IMR-90 (cell line): Measurements from ENCODE around the gene CCNE1. TPM values are rescaled to one million over a fixed set of nuclear protein-coding genes. Genes with fewer than 3 reads are reported as not detected.

ENCODE experiments used
- ATAC-seq: fragments of 200-7000 bp; cut with Tn5 transposase; 2 replicates; pipeline ENCODE4 v1.9.1; 2020; ENCODE audit warnings: low read depth, mild to moderate bottlenecking, moderate library complexity
- BruUV-seq: library from RNA; stranded (reverse); fragments of 400-500 nt; replicated peaks from 2 replicates; lab custom pipeline; 2021; lab: Mats Ljungman, UMichigan
- CTCF ChIA-PET: fragments of 300-600 bp; formaldehyde crosslinking; extraction: SDS; loops from one replicate; lab custom pipeline; 2021; ENCODE audit warnings: antibody characterized with exemption; lab: Yijun Ruan, JAX
- POLR2A ChIA-PET: fragments of 300-600 bp; sonication (Branson Sonifier 250); formaldehyde crosslinking; loops from one replicate; lab custom pipeline; 2022; ENCODE audit warnings: antibody characterized with exemption; ENCODE audit not compliant: unreplicated experiment; lab: Charles Lee
- DNase-seq: peaks from one replicate; pipeline ENCODE4 v3.0.0; 2013
- H2AFZ ChIP-seq: replicated peaks from 2 replicates; pipeline ENCODE3; 2013; ENCODE audit warnings: low read length, mild to moderate bottlenecking; ENCODE audit not compliant: poor library complexity
- H2AK5ac ChIP-seq: 2 replicates; pipeline ENCODE4 v1.6.1; 2013; ENCODE audit warnings: low read depth, low read length, inconsistent platforms
- H2AK9ac ChIP-seq: replicated peaks from 2 replicates; pipeline ENCODE3; 2013; ENCODE audit warnings: mild to moderate bottlenecking, low read depth, low read length, moderate library complexity; ENCODE audit not compliant: poor library complexity
- H2BK120ac ChIP-seq: 2 replicates; pipeline ENCODE4 v1.6.1; 2013; ENCODE audit warnings: low read depth, low read length, inconsistent platforms
- H2BK15ac ChIP-seq: 3 replicates; pipeline ENCODE4 v1.6.1; 2013; ENCODE audit warnings: low read depth, low read length, inconsistent platforms
- H2BK20ac ChIP-seq: 2 replicates; pipeline ENCODE4 v1.6.1; 2013; ENCODE audit warnings: low read depth, mild to moderate bottlenecking, inconsistent platforms, low read length, moderate library complexity
- H2BK5ac ChIP-seq: 2 replicates; pipeline ENCODE4 v1.6.1; 2013; ENCODE audit warnings: mild to moderate bottlenecking, low read depth, low read length, inconsistent platforms; ENCODE audit not compliant: poor library complexity, severe bottlenecking
- H3K14ac ChIP-seq: replicated peaks from 2 replicates; pipeline ENCODE4 v1.6.1; 2013; ENCODE audit warnings: low read depth, low read length, inconsistent platforms
- H3K18ac ChIP-seq: 2 replicates; pipeline ENCODE4 v1.6.1; 2013; ENCODE audit warnings: low read depth, low read length, control low read depth
- H3K23ac ChIP-seq: 2 replicates; pipeline ENCODE4 v1.6.1; 2013; ENCODE audit warnings: low read depth, low read length, inconsistent platforms
- H3K27ac ChIP-seq: 2 replicates; pipeline ENCODE4 v1.5.1; 2013; ENCODE audit warnings: mild to moderate bottlenecking, control low read depth, low read length; ENCODE audit not compliant: insufficient read depth
- H3K27me3 ChIP-seq: 2 replicates; pipeline ENCODE4 v1.6.1; 2013; ENCODE audit warnings: low read length; ENCODE audit not compliant: control insufficient read depth, insufficient read depth
- H3K36me3 ChIP-seq: 2 replicates; pipeline ENCODE4 v1.6.1; 2013; ENCODE audit warnings: low read length, mixed read lengths; ENCODE audit not compliant: control insufficient read depth, insufficient read depth
- H3K4ac ChIP-seq: 2 replicates; pipeline ENCODE4 v1.6.1; 2013; ENCODE audit warnings: low read depth, low read length, inconsistent platforms
- H3K4me1 ChIP-seq: 2 replicates; pipeline ENCODE4 v1.6.1; 2013; ENCODE audit warnings: low read length, mixed read lengths; ENCODE audit not compliant: control insufficient read depth, insufficient read depth
- H3K4me2 ChIP-seq: 2 replicates; pipeline ENCODE4 v1.6.1; 2013; ENCODE audit warnings: low read depth, mild to moderate bottlenecking, control low read depth, low read length, moderate library complexity
- H3K4me3 ChIP-seq: 2 replicates; pipeline ENCODE4 v1.5.1; 2013; ENCODE audit warnings: low read depth, mild to moderate bottlenecking, control low read depth, low read length, moderate library complexity; ENCODE audit not compliant: insufficient read depth
- H3K56ac ChIP-seq: 2 replicates; pipeline ENCODE4 v1.6.1; 2013; ENCODE audit warnings: low read length, inconsistent platforms; ENCODE audit not compliant: insufficient read depth; ENCODE audit errors: extremely low read depth
- H3K79me1 ChIP-seq, 2 experiments: 2 replicates each; pipeline ENCODE4 v1.6.1; 2013; ENCODE audit warnings: low read length in 2 of 2, inconsistent platforms in 1 of 2, low read depth in 1 of 2
- H3K9ac ChIP-seq: 2 replicates; pipeline ENCODE4 v1.6.1; 2013; ENCODE audit warnings: low read depth, low read length, control low read depth
- H3K9me1 ChIP-seq: 2 replicates; pipeline ENCODE4 v1.6.1; 2013; ENCODE audit warnings: low read length, inconsistent platforms; ENCODE audit not compliant: insufficient read depth
- H3K9me3 ChIP-seq: 2 replicates; pipeline ENCODE4 v1.6.1; 2013; ENCODE audit warnings: low read length; ENCODE audit not compliant: control insufficient read depth, insufficient read depth
- H4K20me1 ChIP-seq: 2 replicates; pipeline ENCODE4 v1.6.1; 2013; ENCODE audit warnings: low read length, inconsistent platforms; ENCODE audit not compliant: insufficient read depth
- H4K5ac ChIP-seq: 2 replicates; pipeline ENCODE4 v1.6.1; 2013; ENCODE audit warnings: mild to moderate bottlenecking, low read depth, low read length, control low read depth
- H4K8ac ChIP-seq, 2 experiments: 2 replicates each; pipeline ENCODE4 v1.6.1; 2013; ENCODE audit warnings: low read depth in 2 of 2, low read length in 2 of 2, control low read depth in 1 of 2, inconsistent platforms in 1 of 2
- H4K91ac ChIP-seq: 2 replicates; pipeline ENCODE4 v1.6.1; 2013; ENCODE audit warnings: low read depth, low read length, inconsistent platforms; ENCODE audit not compliant: insufficient read depth
- BHLHE40 ChIP-seq: fragments of 150-350 bp; IDR thresholded peaks from 2 replicates; pipeline ENCODE4 v1.6.1; 2016; ENCODE audit warnings: mild to moderate bottlenecking, low read depth, low read length
- CTCF ChIP-seq: conservative IDR thresholded peaks from 2 replicates; pipeline ENCODE4 v1.5.1; 2012; ENCODE audit warnings: mild to moderate bottlenecking, low read depth, low read length, improper control_type of control experiment
- WGBS, 2 experiments: methylation state at CpG; one replicate each; pipeline versions ENCODE4 v1.1.5 to v1.1.7; 2013; ENCODE audit warnings: missing lambda C conversion rate in 2 of 2; ENCODE audit not compliant: insufficient read length in 1 of 2; ENCODE audit errors: extremely low coverage in 2 of 2; 5-methylcytosine and 5-hydroxymethylcytosine counted together
- dilution Hi-C: fragments of 300-500 bp; cut with HindIII; formaldehyde crosslinking; loops from one replicate; pipeline ENCODE4 v1.14.3; 2018; ENCODE audit warnings: low sequenced_read_pairs; ENCODE audit not compliant: unreplicated experiment
- in situ Hi-C: fragments of 300-500 bp; cut with MboI; formaldehyde crosslinking; loops from 3 replicates; pipeline ENCODE4 v1.14.3; 2019; ENCODE audit warnings: low sequenced_read_pairs, inconsistent platforms, mixed read lengths
- intact Hi-C: fragments of 100-400 bp; cut with micrococcal nuclease; formaldehyde crosslinking; loops from 2 replicates; pipeline ENCODE4 v1.10.0; 2022
- polyA plus RNA-seq, 3 experiments: library from polyadenylated mRNA; depleted of rRNA; stranded (reverse); fragments of >200 nt; gene quantifications; 2 replicates each; pipeline ENCODE4 v1.2.3, GENCODE V29; 2012; ENCODE audit warnings: low replicate concordance in 1 of 3
- total RNA-seq: library from RNA; depleted of rRNA; stranded (reverse); fragments of >200 nt; gene quantifications from 2 replicates; pipeline ENCODE4 v1.2.3, GENCODE V29; 2012

CCNE1 gene
- total and polyA plus RNA-seq, 2 of the 4 experiments (the other 2 are of a cell fraction), result 6.8 to 7.0 TPM

DNA sequence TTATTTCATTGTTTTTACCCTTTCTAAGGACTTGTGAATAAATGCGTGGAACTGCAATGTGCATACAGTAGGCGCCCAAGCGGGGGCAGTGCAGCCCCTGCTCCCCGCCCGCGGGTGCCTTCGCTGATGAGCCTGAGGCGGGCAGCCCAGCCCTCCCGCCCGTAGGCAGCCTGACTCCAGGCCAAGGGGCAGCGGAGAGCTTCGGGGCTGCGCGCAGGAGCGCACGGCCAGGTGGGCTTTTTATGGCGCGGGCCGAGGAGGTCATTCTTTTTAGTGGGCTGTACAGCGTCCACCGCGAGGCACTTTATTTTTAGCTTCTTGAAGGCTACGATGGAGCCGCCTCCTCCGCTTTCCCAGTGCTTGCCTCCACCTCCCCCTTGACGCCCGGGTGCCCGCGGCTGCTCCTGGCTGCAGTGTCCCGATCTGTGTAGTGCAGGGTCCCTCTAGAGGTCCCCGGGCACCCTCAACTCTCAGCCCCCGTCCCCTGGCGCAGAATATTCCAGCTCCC, 60.5 kb downstream of the CCNE1 start:
- H3K4me2 ChIP-seq, result no peak overlapping the region
- DNase-seq (no peak), ATAC-seq (0 out of 2 replicates have a peak, but pooled peaks have one; percentile 21)
- H3K27ac ChIP-seq, result no peak overlapping the region
- H3K23ac ChIP-seq, result no peak overlapping the region
- WGBS, 2 experiments, result 15% methylated on average over 20 of the region's 33 CpGs; no CpG with 5 or more reads in 1 of the 2 experiments
- no TSS peak for BruUV-seq
- H4K91ac ChIP-seq, result no peak overlapping the region
- peaks cover 3% of the 10 kb centered on the region; the same call in 1 of the 2 replicates for H3K27me3 ChIP-seq
- no peaks in the 10 kb centered on the region for H4K20me1 ChIP-seq
- no peak overlapping the region for H4K8ac ChIP-seq
- no peaks in the 10 kb centered on the region for H3K79me1 ChIP-seq
- H2BK120ac ChIP-seq, result no peak overlapping the region
- H3K36me3 ChIP-seq, result no peaks in the 10 kb centered on the region
- H3K9ac ChIP-seq, result no peak overlapping the region
- H3K4me1 ChIP-seq, result peaks cover 1% of the 10 kb centered on the region; the same call in 1 of the 2 replicates
- no peak overlapping the region for H2AK5ac ChIP-seq
- peaks cover 2% of the 10 kb centered on the region; the same call in 1 of the 2 replicates for H3K9me3 ChIP-seq
- in situ Hi-C loops, result loop anchor here (5.0 kb wide), 1 partner anchor 100 kb away; no protein-coding TSS in a partner anchor
- H3K18ac ChIP-seq, result no peak overlapping the region
- H2BK15ac ChIP-seq, result no peak overlapping the region
- POLR2A ChIA-PET, result interaction anchor here (0.6 kb wide), 1 partner anchor 21 kb away, joined by 3 read pairs; no protein-coding TSS in a partner anchor
- no peaks in the 10 kb centered on the region for H3K9me1 ChIP-seq
- H4K5ac ChIP-seq, result no peak overlapping the region
- H3K4me3 ChIP-seq, result no peak overlapping the region
- no peak overlapping the region for H3K14ac ChIP-seq
- no peak overlapping the region for H2BK5ac ChIP-seq
- H3K4ac ChIP-seq, result no peak overlapping the region
- CTCF ChIA-PET, result interaction anchor here (0.7 to 1.6 kb wide), 3 partner anchors 103 to 142 kb away, joined by 4 to 6 read pairs (median 4); no protein-coding TSS in a partner anchor
- TF ChIP-seq BHLHE40 (no peak), CTCF (0 out of 2 replicates have a peak, but pooled peaks have one; percentile 6)
- dilution Hi-C loops, result no loop called here
- H3K56ac ChIP-seq, result no peak overlapping the region
- H2BK20ac ChIP-seq, result no peak overlapping the region
- intact Hi-C loops, result loop anchor here (5.0 kb wide), 2 partner anchors 260 to 780 kb away; no protein-coding TSS in a partner anchor
- no peak overlapping the region for H2AK9ac ChIP-seq
- peak overlapping the region; percentile 72 for H2AFZ ChIP-seq
